ENCODE measurements around the gene PLSCR2. TPM values are rescaled to one million over a fixed set of nuclear protein-coding genes. Genes with fewer than 3 reads are reported as not detected.
"Not testable (repeated sequence)": the region's sequence is repeated elsewhere in the genome, so short reads cannot be mapped to it uniquely, and the experiment has no call there.

Gene PLSCR2
- total RNA-seq, 1 experiment from 2014 or later = not detected

GRCh38 chr3:146416366-146416765 lies 53.0 kb downstream of the PLSCR2 start:
- Histone ChIP-seq H3K9me3 (ENCODE audit: low read length) (peaks cover 12% of the 10 kb centered on the region), H3F3A (ENCODE audit: low read length, unreplicated experiment) (no peaks in the 10 kb centered on the region), H3K4me2 (ENCODE audit: low read length) (no peak overlapping the region), H3K4me1 (ENCODE audit: insufficient read depth, low read length) (peaks cover 6% of the 10 kb centered on the region), H3K27ac (ENCODE audit: low read length) (no peak overlapping the region), H3K36me3 (ENCODE audit: low read depth, low read length) (0 out of 2 replicates have a peak, but pooled peaks cover 5% of the 10 kb centered on the region), H3K27me3 (ENCODE audit: low read length) (no peaks in the 10 kb centered on the region), H3K9me2 (replicated peaks; ENCODE audit: low read length) (no peaks in the 10 kb centered on the region; the same call in 1 of the 2 replicates), H3K9ac (ENCODE audit: low read length) (no peak overlapping the region), H4K20me1 (ENCODE audit: low read length) (no peaks in the 10 kb centered on the region), H3K79me2 (ENCODE audit: low read length) (no peaks in the 10 kb centered on the region), H3K4me3 (ENCODE audit: low read length) (no peak overlapping the region), H2AFZ (ENCODE audit: low read length) (no peak overlapping the region)
- DNase-seq (no peak), ATAC-seq (no peak)
- intact Hi-C loops (cut with micrococcal nuclease) = no loop called here
- CTCF ChIA-PET = no interaction called here
- no TSS peak for BruUV-seq (replicated peaks)
- POLR2A ChIA-PET (ENCODE audit: unreplicated experiment) = no interaction called here
- TF ChIP-seq EZH2phosphoT487 (IDR thresholded peaks at IDR 0.05; ENCODE audit: borderline replicate concordance, low read length) (no peak), EZH2 (IDR thresholded peaks at IDR 0.05; ENCODE audit: low read length, unreplicated experiment) (no peak), CTCF (conservative IDR thresholded peaks at IDR 0.05; ENCODE audit: low read depth, low read length) (no peak)

GRCh38 chr3:146414010-146414409 lies 55.4 kb downstream of the PLSCR2 start:
- intact Hi-C loops (cut with micrococcal nuclease) = no loop called here
- no peak overlapping the region for H3K27ac ChIP-seq (ENCODE audit: low read length)
- DNase-seq (no peak), ATAC-seq (no peak)
- no peaks in the 10 kb centered on the region for H3K27me3 ChIP-seq (ENCODE audit: low read length)
- no peaks in the 10 kb centered on the region for H3K4me1 ChIP-seq (ENCODE audit: insufficient read depth, low read length)
- no peaks in the 10 kb centered on the region; the same call in 1 of the 2 replicates for H3K9me2 ChIP-seq (replicated peaks; ENCODE audit: low read length)
- H3K4me2 ChIP-seq (ENCODE audit: low read length) = no peak overlapping the region
- H3F3A ChIP-seq (ENCODE audit: low read length, unreplicated experiment) = no peaks in the 10 kb centered on the region
- no peaks in the 10 kb centered on the region for H4K20me1 ChIP-seq (ENCODE audit: low read length)
- BruUV-seq (replicated peaks) = no TSS peak
- ChIA-PET CTCF (no interaction called here), POLR2A (ENCODE audit: unreplicated experiment) (no interaction called here)
- no peak overlapping the region for H3K9ac ChIP-seq (ENCODE audit: low read length)
- H3K4me3 ChIP-seq (ENCODE audit: low read length) = no peak overlapping the region
- H3K36me3 ChIP-seq (ENCODE audit: low read depth, low read length) = 0 out of 2 replicates have a peak, but pooled peaks cover 5% of the 10 kb centered on the region
- H2AFZ ChIP-seq (ENCODE audit: low read length) = no peak overlapping the region
- H3K9me3 ChIP-seq (ENCODE audit: low read length) = peaks cover 12% of the 10 kb centered on the region
- no peaks in the 10 kb centered on the region for H3K79me2 ChIP-seq (ENCODE audit: low read length)
- TF ChIP-seq CTCF (conservative IDR thresholded peaks at IDR 0.05; ENCODE audit: low read depth, low read length) (no peak), EZH2 (IDR thresholded peaks at IDR 0.05; ENCODE audit: low read length, unreplicated experiment) (no peak), EZH2phosphoT487 (IDR thresholded peaks at IDR 0.05; ENCODE audit: borderline replicate concordance, low read length) (no peak)

GRCh38 chr3:146412711-146413110 lies 56.6 kb downstream of the PLSCR2 start:
- H2AFZ ChIP-seq (ENCODE audit: low read length); H3K9ac ChIP-seq (ENCODE audit: low read length); CTCF ChIA-PET; H3K4me1 ChIP-seq (ENCODE audit: insufficient read depth, low read length); H3K27me3 ChIP-seq (ENCODE audit: low read length); H4K20me1 ChIP-seq (ENCODE audit: low read length); H3F3A ChIP-seq (ENCODE audit: low read length, unreplicated experiment); H3K79me2 ChIP-seq (ENCODE audit: low read length); H3K36me3 ChIP-seq (ENCODE audit: low read depth, low read length); H3K4me2 ChIP-seq (ENCODE audit: low read length); intact Hi-C loops (cut with micrococcal nuclease); H3K9me2 ChIP-seq (replicated peaks; ENCODE audit: low read length); H3K4me3 ChIP-seq (ENCODE audit: low read length); DNase-seq; H3K27ac ChIP-seq (ENCODE audit: low read length); ATAC-seq; BruUV-seq (replicated peaks): not testable (repeated sequence)
- POLR2A ChIA-PET (ENCODE audit: unreplicated experiment) = interaction anchor here (0.5 kb wide), 1 partner anchor 314 kb away, joined by 3 read pairs; no protein-coding TSS in a partner anchor
- peaks cover 12% of the 10 kb centered on the region for H3K9me3 ChIP-seq (ENCODE audit: low read length)

Data from PC-3 (cell line).